Upper lobe of left lung (tissue), 4 donors: ENCODE data around the gene MBIP.

Experiments used
- EP300 ChIP-seq, 4 donors: sonication (generic); formaldehyde crosslinking; IDR thresholded peaks; one replicate each; pipeline ENCODE4 v1.5.1; 2017; ENCODE audit warnings: antibody characterized with exemption in 4 of 4, control low read depth in 2 of 4
- POLR2A ChIP-seq, 4 donors: fragments of 450-650 bp; IDR thresholded peaks; one replicate each; pipeline ENCODE4 v1.5.1; 2016 to 2017; ENCODE audit warnings: antibody characterized with exemption in 4 of 4, mild to moderate bottlenecking in 2 of 4
- POLR2AphosphoS5 ChIP-seq, 2 donors: sonication (generic); formaldehyde crosslinking; IDR thresholded peaks; one replicate each; pipeline ENCODE4 v1.5.1; 2017; ENCODE audit warnings: antibody characterized with exemption in 2 of 2
- TF ChIP-seq, protein P1 (sequence below), 6 experiments: fragments of 450-650 bp in 4 of 6; fragments of 200-600 bp in 2 of 6; sonication (generic) in 2 of 6; IDR thresholded peaks; one replicate each; pipeline ENCODE4 v1.5.1; 2016 to 2019; ENCODE audit warnings: antibody characterized with exemption in 6 of 6

DNA sequence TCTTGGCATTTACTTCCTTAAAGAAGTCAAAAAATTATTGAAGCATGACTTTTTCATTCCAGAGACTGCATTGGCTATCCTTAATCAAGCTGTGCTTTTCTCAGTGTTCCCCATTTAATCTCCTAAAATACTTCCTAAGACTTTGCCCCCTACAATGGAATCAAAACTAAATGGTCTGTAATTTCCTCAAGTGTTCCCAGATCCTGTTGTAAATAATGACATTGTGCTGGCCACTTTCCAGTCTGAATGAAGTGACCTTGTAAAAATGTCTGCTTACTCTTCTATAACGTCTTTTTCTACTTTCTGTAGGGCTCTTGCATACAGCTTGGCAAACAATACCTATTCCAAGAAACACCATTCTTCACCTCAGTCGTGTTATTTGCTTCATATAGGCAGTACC, 45.3 kb upstream of the MBIP start:
- TF ChIP-seq, protein P1, sequence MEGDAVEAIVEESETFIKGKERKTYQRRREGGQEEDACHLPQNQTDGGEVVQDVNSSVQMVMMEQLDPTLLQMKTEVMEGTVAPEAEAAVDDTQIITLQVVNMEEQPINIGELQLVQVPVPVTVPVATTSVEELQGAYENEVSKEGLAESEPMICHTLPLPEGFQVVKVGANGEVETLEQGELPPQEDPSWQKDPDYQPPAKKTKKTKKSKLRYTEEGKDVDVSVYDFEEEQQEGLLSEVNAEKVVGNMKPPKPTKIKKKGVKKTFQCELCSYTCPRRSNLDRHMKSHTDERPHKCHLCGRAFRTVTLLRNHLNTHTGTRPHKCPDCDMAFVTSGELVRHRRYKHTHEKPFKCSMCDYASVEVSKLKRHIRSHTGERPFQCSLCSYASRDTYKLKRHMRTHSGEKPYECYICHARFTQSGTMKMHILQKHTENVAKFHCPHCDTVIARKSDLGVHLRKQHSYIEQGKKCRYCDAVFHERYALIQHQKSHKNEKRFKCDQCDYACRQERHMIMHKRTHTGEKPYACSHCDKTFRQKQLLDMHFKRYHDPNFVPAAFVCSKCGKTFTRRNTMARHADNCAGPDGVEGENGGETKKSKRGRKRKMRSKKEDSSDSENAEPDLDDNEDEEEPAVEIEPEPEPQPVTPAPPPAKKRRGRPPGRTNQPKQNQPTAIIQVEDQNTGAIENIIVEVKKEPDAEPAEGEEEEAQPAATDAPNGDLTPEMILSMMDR (IDR thresholded peaks at IDR 0.05) = no peak
- TF ChIP-seq POLR2A (IDR thresholded peaks at IDR 0.05) (no peak), POLR2AphosphoS5 (IDR thresholded peaks at IDR 0.05) (no peak), EP300 (IDR thresholded peaks at IDR 0.05) (no peak)
